Measurements from ENCODE around the gene COPG2.

The COPG2 gene

DNA sequence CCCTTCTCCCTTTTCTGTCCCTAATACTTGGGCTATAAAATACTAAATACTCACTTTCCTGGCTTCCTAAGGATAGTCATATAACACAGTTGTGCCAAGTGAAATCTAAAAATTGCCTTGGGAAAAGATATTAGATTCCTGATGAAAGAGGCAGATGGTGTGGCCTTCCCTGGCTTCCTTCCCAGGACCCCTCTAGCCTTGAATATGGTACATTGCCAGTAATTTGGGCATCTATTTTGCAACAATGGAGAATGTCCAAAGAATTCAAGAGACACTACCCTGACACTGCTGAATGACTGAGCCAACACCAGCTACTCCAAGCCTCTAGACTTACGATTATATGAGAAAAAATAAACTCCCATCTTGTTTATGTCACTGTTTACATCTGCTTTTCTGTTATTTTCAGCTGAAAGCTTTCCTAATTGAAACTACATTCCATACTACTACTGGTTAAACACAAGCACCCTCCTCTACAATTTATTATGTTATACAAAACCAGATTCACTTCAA lies 17.9 kb downstream of the COPG2 start:
- no peaks in the 10 kb centered on the region for H3K27me3 ChIP-seq (ENCODE audit: control insufficient read depth, insufficient read depth, low read length)
- H3K4me1 ChIP-seq (ENCODE audit: control insufficient read depth, insufficient read depth, low read length): no peaks in the 10 kb centered on the region
- H3K9ac ChIP-seq (ENCODE audit: low read length): no peak overlapping the region
- H3K4me3 ChIP-seq (ENCODE audit: low read depth, low read length): no peak overlapping the region
- H3K9me3 ChIP-seq (ENCODE audit: control insufficient read depth, insufficient read depth, low read depth, low read length): no peaks in the 10 kb centered on the region
- H3K36me3 ChIP-seq (ENCODE audit: control insufficient read depth, insufficient read depth, low read length): peaks cover 28% of the 10 kb centered on the region
- no peak overlapping the region for H3K27ac ChIP-seq (ENCODE audit: low read depth, low read length)

- no peak overlapping the region for H3K27ac ChIP-seq (ENCODE audit: low read depth, low read length)
- no peaks in the 10 kb centered on the region for H3K9me3 ChIP-seq (ENCODE audit: control insufficient read depth, insufficient read depth, low read depth, low read length)
- H3K4me3 ChIP-seq (ENCODE audit: low read depth, low read length): no peak overlapping the region
- no peaks in the 10 kb centered on the region for H3K4me1 ChIP-seq (ENCODE audit: control insufficient read depth, insufficient read depth, low read length)
- H3K9ac ChIP-seq (ENCODE audit: low read length): no peak overlapping the region
- peaks cover 32% of the 10 kb centered on the region for H3K36me3 ChIP-seq (ENCODE audit: control insufficient read depth, insufficient read depth, low read length)
- H3K27me3 ChIP-seq (ENCODE audit: control insufficient read depth, insufficient read depth, low read length): no peaks in the 10 kb centered on the region
Observed at GRCh38 chr7:130649004-130649790, 19.4 kb downstream of the COPG2 start.

DNA sequence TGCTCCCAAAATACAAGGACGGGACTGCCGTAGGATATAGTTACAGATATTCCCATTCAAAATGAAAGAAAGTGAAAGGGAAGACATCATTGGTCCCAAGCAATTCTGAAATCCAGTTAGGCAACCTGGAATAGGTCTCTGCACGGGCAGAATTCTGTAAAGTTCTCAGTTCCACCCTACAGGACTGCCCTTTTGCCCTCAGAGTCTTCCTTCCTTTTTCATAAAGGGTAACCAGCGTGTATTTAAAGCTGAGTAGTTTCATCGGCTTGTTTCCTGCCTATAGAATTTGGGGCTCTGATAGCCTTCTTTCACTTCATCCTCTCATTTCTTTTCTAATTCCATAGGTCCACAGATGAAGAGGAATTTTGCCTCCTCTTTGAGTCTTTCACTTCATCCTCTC lies 20.0 kb downstream of the COPG2 start:
- no peak overlapping the region for H3K9ac ChIP-seq (ENCODE audit: low read length)
- H3K4me1 ChIP-seq (ENCODE audit: control insufficient read depth, insufficient read depth, low read length): no peaks in the 10 kb centered on the region
- H3K27ac ChIP-seq (ENCODE audit: low read depth, low read length): no peak overlapping the region
- H3K27me3 ChIP-seq (ENCODE audit: control insufficient read depth, insufficient read depth, low read length): no peaks in the 10 kb centered on the region
- no peak overlapping the region for H3K4me3 ChIP-seq (ENCODE audit: low read depth, low read length)
- H3K36me3 ChIP-seq (ENCODE audit: control insufficient read depth, insufficient read depth, low read length): peaks cover 34% of the 10 kb centered on the region
- H3K9me3 ChIP-seq (ENCODE audit: control insufficient read depth, insufficient read depth, low read depth, low read length): no peaks in the 10 kb centered on the region

GRCh38 chr7:130642383-130642782 lies 26.2 kb downstream of the COPG2 start:
- H3K4me1 ChIP-seq (ENCODE audit: control insufficient read depth, insufficient read depth, low read length): no peaks in the 10 kb centered on the region
- no peak overlapping the region for H3K27ac ChIP-seq (ENCODE audit: low read depth, low read length)

GRCh38 chr7:130641497-130641896 lies 27.1 kb downstream of the COPG2 start:
- Histone ChIP-seq H3K36me3 (ENCODE audit: control insufficient read depth, insufficient read depth, low read length) (peaks cover 24% of the 10 kb centered on the region), H3K4me1 (ENCODE audit: control insufficient read depth, insufficient read depth, low read length) (no peaks in the 10 kb centered on the region), H3K4me3 (ENCODE audit: low read depth, low read length) (no peak overlapping the region), H3K27me3 (ENCODE audit: control insufficient read depth, insufficient read depth, low read length) (no peaks in the 10 kb centered on the region), H3K9me3 (ENCODE audit: control insufficient read depth, insufficient read depth, low read depth, low read length) (peaks cover 11% of the 10 kb centered on the region), H3K27ac (ENCODE audit: low read depth, low read length) (no peak overlapping the region), H3K9ac (ENCODE audit: low read length) (no peak overlapping the region)

More at GRCh38 chr7:130642383-130642782, 26.2 kb downstream of the COPG2 start:
- Histone ChIP-seq H3K9me3 (ENCODE audit: control insufficient read depth, insufficient read depth, low read depth, low read length) (peaks cover 9% of the 10 kb centered on the region), H3K4me3 (ENCODE audit: low read depth, low read length) (no peak overlapping the region), H3K27me3 (ENCODE audit: control insufficient read depth, insufficient read depth, low read length) (no peaks in the 10 kb centered on the region), H3K9ac (ENCODE audit: low read length) (no peak overlapping the region), H3K36me3 (ENCODE audit: control insufficient read depth, insufficient read depth, low read length) (peaks cover 24% of the 10 kb centered on the region)

- Histone ChIP-seq H3K4me1 (ENCODE audit: control insufficient read depth, insufficient read depth, low read length) (no peaks in the 10 kb centered on the region), H3K9me3 (ENCODE audit: control insufficient read depth, insufficient read depth, low read depth, low read length) (peaks cover 13% of the 10 kb centered on the region), H3K4me3 (ENCODE audit: low read depth, low read length) (no peak overlapping the region), H3K9ac (ENCODE audit: low read length) (no peak overlapping the region), H3K36me3 (ENCODE audit: control insufficient read depth, insufficient read depth, low read length) (peaks cover 20% of the 10 kb centered on the region), H3K27ac (ENCODE audit: low read depth, low read length) (no peak overlapping the region), H3K27me3 (ENCODE audit: control insufficient read depth, insufficient read depth, low read length) (no peaks in the 10 kb centered on the region)
Observed at GRCh38 chr7:130641040-130641439, 27.5 kb downstream of the COPG2 start.

DNA sequence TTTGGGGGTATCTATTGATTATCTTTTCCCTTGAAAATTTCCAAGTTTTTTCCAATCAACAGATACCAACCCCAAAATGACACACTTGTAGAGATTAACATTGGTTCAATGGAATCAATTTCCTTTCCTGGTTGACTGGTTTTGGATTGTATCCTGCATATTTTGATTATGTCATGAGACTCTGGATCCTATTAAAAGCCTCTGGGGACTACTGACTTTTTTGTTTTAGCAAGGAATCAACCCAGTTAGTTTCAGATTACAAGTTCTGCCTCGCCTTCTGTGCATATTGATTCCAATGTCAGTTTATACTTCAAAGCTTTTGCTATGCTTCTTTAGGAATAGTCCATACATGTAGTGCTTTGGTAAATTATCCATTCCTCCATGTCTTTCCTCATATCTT lies 29.2 kb downstream of the COPG2 start:
- Histone ChIP-seq H3K4me3 (ENCODE audit: low read depth, low read length) (no peak overlapping the region), H3K9ac (ENCODE audit: low read length) (no peak overlapping the region), H3K36me3 (ENCODE audit: control insufficient read depth, insufficient read depth, low read length) (peaks cover 17% of the 10 kb centered on the region), H3K4me1 (ENCODE audit: control insufficient read depth, insufficient read depth, low read length) (no peaks in the 10 kb centered on the region), H3K27me3 (ENCODE audit: control insufficient read depth, insufficient read depth, low read length) (no peaks in the 10 kb centered on the region), H3K27ac (ENCODE audit: low read depth, low read length) (no peak overlapping the region), H3K9me3 (ENCODE audit: control insufficient read depth, insufficient read depth, low read depth, low read length) (peaks cover 13% of the 10 kb centered on the region)

DNA sequence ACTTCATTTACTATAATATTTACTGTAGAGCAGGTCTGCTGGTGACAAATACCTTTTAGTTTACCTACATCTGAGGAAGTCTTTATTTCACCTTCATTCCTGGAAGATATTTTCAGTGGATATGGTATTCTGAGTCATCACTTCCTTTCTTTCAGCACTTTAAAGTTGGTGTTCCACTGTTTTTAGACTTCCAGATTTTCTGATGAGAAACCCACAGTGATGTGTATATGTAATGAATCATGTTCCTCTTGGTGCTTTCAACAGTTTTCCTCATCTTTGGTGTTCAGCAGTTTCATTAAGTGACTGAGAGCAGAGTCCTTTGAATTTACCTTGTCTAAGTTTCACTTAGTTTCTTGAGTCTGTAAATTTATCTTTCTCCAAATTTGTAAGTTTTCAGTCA lies 36.4 kb downstream of the COPG2 start:
- H3K27me3 ChIP-seq (ENCODE audit: control insufficient read depth, insufficient read depth, low read length): no peaks in the 10 kb centered on the region
- H3K27ac ChIP-seq (ENCODE audit: low read depth, low read length): no peak overlapping the region
- peaks cover 17% of the 10 kb centered on the region for H3K9me3 ChIP-seq (ENCODE audit: control insufficient read depth, insufficient read depth, low read depth, low read length)
- H3K36me3 ChIP-seq (ENCODE audit: control insufficient read depth, insufficient read depth, low read length): no peaks in the 10 kb centered on the region
- no peak overlapping the region for H3K9ac ChIP-seq (ENCODE audit: low read length)
- H3K4me1 ChIP-seq (ENCODE audit: control insufficient read depth, insufficient read depth, low read length): no peaks in the 10 kb centered on the region
- no peak overlapping the region for H3K4me3 ChIP-seq (ENCODE audit: low read depth, low read length)

DNA sequence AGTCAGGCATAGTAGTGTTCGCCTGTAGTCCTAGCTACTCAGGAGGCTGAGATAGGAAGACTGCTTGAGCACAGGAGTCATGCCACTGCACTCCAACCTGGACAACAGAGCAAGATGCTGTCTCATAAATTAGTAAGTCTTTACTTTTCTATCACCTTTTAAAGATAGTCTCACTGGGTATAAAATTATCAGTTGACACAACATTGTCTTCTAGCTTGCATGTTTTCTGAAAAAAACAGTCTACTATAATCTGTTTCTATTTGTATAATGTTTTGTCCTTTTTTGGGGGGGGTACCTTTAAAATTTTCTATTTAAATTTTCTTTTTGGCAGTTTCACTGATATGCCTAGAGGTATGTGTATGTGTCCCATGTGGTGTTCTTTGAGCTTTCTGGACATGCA lies 39.6 kb downstream of the COPG2 start:
- H3K27me3 ChIP-seq (ENCODE audit: control insufficient read depth, insufficient read depth, low read length): no peaks in the 10 kb centered on the region
- H3K9me3 ChIP-seq (ENCODE audit: control insufficient read depth, insufficient read depth, low read depth, low read length): peaks cover 13% of the 10 kb centered on the region; the same call in 1 of the 2 replicates
- H3K36me3 ChIP-seq (ENCODE audit: control insufficient read depth, insufficient read depth, low read length): no peaks in the 10 kb centered on the region
- H3K27ac ChIP-seq (ENCODE audit: low read depth, low read length): no peak overlapping the region
- H3K4me3 ChIP-seq (ENCODE audit: low read depth, low read length): no peak overlapping the region
- H3K4me1 ChIP-seq (ENCODE audit: control insufficient read depth, insufficient read depth, low read length): no peaks in the 10 kb centered on the region
- H3K9ac ChIP-seq (ENCODE audit: low read length): no peak overlapping the region

DNA sequence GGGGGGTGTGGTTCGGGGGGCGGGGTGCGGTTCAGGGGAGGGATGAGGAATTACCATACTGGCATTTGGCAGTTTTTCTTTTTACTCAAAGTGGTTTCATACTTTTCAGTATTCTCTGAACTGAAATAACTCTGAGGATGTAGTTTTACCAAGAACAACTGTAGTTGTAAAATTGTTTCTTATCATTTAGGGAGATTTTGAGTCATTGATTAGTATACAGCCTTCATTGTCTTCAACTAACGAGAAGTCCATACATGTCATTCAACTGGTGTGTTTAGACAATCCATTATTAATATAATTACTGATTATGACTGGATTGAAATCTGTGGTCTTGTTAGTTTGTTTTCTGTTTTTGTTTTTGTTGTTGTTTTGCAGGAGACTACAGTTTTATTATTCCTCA lies 40.8 kb downstream of the COPG2 start:
- no peaks in the 10 kb centered on the region for H3K4me1 ChIP-seq (ENCODE audit: control insufficient read depth, insufficient read depth, low read length)
- H3K27ac ChIP-seq (ENCODE audit: low read depth, low read length): no peak overlapping the region
- H3K9me3 ChIP-seq (ENCODE audit: control insufficient read depth, insufficient read depth, low read depth, low read length): peaks cover 13% of the 10 kb centered on the region; the same call in 1 of the 2 replicates
- H3K27me3 ChIP-seq (ENCODE audit: control insufficient read depth, insufficient read depth, low read length): no peaks in the 10 kb centered on the region
- H3K9ac ChIP-seq (ENCODE audit: low read length): no peak overlapping the region
- no peak overlapping the region for H3K4me3 ChIP-seq (ENCODE audit: low read depth, low read length)
- no peaks in the 10 kb centered on the region for H3K36me3 ChIP-seq (ENCODE audit: control insufficient read depth, insufficient read depth, low read length)

GRCh38 chr7:130622866-130623265 lies 45.7 kb downstream of the COPG2 start:
- Histone ChIP-seq H3K4me3 (ENCODE audit: low read depth, low read length) (no peak overlapping the region), H3K27ac (ENCODE audit: low read depth, low read length) (no peak overlapping the region), H3K4me1 (ENCODE audit: control insufficient read depth, insufficient read depth, low read length) (no peaks in the 10 kb centered on the region), H3K9ac (ENCODE audit: low read length) (no peak overlapping the region), H3K36me3 (ENCODE audit: control insufficient read depth, insufficient read depth, low read length) (no peaks in the 10 kb centered on the region), H3K27me3 (ENCODE audit: control insufficient read depth, insufficient read depth, low read length) (no peaks in the 10 kb centered on the region), H3K9me3 (ENCODE audit: control insufficient read depth, insufficient read depth, low read depth, low read length) (no peaks in the 10 kb centered on the region)

All from HUES6 (cell line).